Measurements from ENCODE around the gene CX3CR1. TPM values are rescaled to one million over a fixed set of nuclear protein-coding genes. Genes with fewer than 3 reads are reported as not detected.

Gene CX3CR1
- total and polyA plus RNA-seq, 9 of the 15 experiments (the other 6 are each of a cell fraction or from before 2014, with no cell fraction given), result 0.03 to 0.21 TPM; not detected in 7

GRCh38 chr3:39284457-39284881, 4.6 kb upstream of the CX3CR1 start (continued):
- TF ChIP-seq CREB3L1 (IDR thresholded peaks at IDR 0.05; ENCODE audit: borderline replicate concordance, low read depth) (no peak), ARID3B (CRISPR knock-in tag; IDR thresholded peaks at IDR 0.05; ENCODE audit: borderline replicate concordance) (no peak), TRIM25 (IDR thresholded peaks at IDR 0.05; ENCODE audit: borderline replicate concordance) (no peak), ZNF436 (CRISPR knock-in tag; IDR thresholded peaks at IDR 0.05) (no peak), HDAC8 (tag; IDR thresholded peaks at IDR 0.05) (peak; percentile 87), NFE2 (IDR thresholded peaks at IDR 0.05; ENCODE audit: low read depth) (peak; percentile 56), BACH1 (tag; IDR thresholded peaks at IDR 0.05) (peak; percentile 83), TCF15 (CRISPR knock-in tag; IDR thresholded peaks at IDR 0.05) (no peak), NELFE (IDR thresholded peaks at IDR 0.05; ENCODE audit: insufficient read depth, insufficient read length) (no peak), ZNF280A (IDR thresholded peaks at IDR 0.05; ENCODE audit: low read depth, partially characterized antibody) (no peak), L3MBTL2 (IDR thresholded peaks at IDR 0.05) (peak; percentile 90)
